ENCODE data around the gene EDARADD. TPM values are rescaled to one million over a fixed set of nuclear protein-coding genes. Genes with fewer than 3 reads are reported as not detected.

The EDARADD gene
- total RNA-seq, 4 donors from 2014 or later, result 0.42 to 1.2 (median 0.82) TPM

- 67 to 68% methylated on average over 10 of the region's 10 CpGs for WGBS, 2 donors
- no peak overlapping the region for H3K4me3 ChIP-seq
- DNase-seq (ENCODE audit: low spot score in 2 of 2), result no peak
- TF ChIP-seq EP300 (IDR thresholded peaks at IDR 0.05), result no peak
- TF ChIP-seq POLR2A (IDR thresholded peaks at IDR 0.05), result no peak
- TF ChIP-seq CTCF (IDR thresholded peaks at IDR 0.05), result no peak
- H3K36me3 ChIP-seq, result no peaks in the 10 kb centered on the region
- no peaks in the 10 kb centered on the region for H3K9me3 ChIP-seq
- no peak overlapping the region for H3K27ac ChIP-seq
- peaks cover 0 to 21% (median 6%) of the 10 kb centered on the region in 4 donors for H3K4me1 ChIP-seq
- H3K27me3 ChIP-seq, result peaks cover 0 to 37% of the 10 kb centered on the region in 2 donors
These were observed 4.5 kb downstream of the EDARADD start for GRCh38 chr1:236398538-236398937.

- Histone ChIP-seq H3K4me3 (no peak overlapping the region), H3K9me3 (no peaks in the 10 kb centered on the region), H3K36me3 (no peaks in the 10 kb centered on the region), H3K27ac (no peak overlapping the region), H3K27me3 (peaks cover 0 to 34% of the 10 kb centered on the region in 2 donors), H3K4me1 (peaks cover 0 to 11% (median 4%) of the 10 kb centered on the region in 4 donors)
- 42 to 49% methylated on average over 8 of the region's 8 CpGs for WGBS, 2 donors
- no peak for TF ChIP-seq POLR2A (IDR thresholded peaks at IDR 0.05)
- DNase-seq (ENCODE audit: low spot score in 2 of 2), result no peak
These were observed 6.0 kb downstream of the EDARADD start for GRCh38 chr1:236400061-236400603.

- TF ChIP-seq CTCF (IDR thresholded peaks at IDR 0.05) (no peak), POLR2A (IDR thresholded peaks at IDR 0.05) (no peak), EP300 (IDR thresholded peaks at IDR 0.05) (no peak)
- H3K9me3 ChIP-seq, result no peaks in the 10 kb centered on the region
- H3K27ac ChIP-seq, result no peak overlapping the region
- H3K4me1 ChIP-seq, result no peaks in the 10 kb centered on the region
- no peak overlapping the region for H3K4me3 ChIP-seq
- H3K27me3 ChIP-seq, result peaks cover 0 to 20% of the 10 kb centered on the region in 2 donors
- WGBS, 2 donors, result 91 to 93% methylated on average over 7 of the region's 7 CpGs
- DNase-seq (ENCODE audit: low spot score in 2 of 2), result no peak
- no peaks in the 10 kb centered on the region for H3K36me3 ChIP-seq
These were observed 7.6 kb downstream of the EDARADD start for GRCh38 chr1:236401698-236402097.

GRCh38 chr1:236403905-236404696 lies 10.0 kb downstream of the EDARADD start:
- no peak overlapping the region for H3K27ac ChIP-seq
- no peak for TF ChIP-seq CTCF (IDR thresholded peaks at IDR 0.05)
- TF ChIP-seq POLR2A (IDR thresholded peaks at IDR 0.05), result no peak
- TF ChIP-seq EP300 (IDR thresholded peaks at IDR 0.05), result no peak
- no peak overlapping the region for H3K4me3 ChIP-seq
- H3K4me1 ChIP-seq, result no peaks in the 10 kb centered on the region
- DNase-seq (ENCODE audit: low spot score in 2 of 2), result no peak
- 84 to 85% methylated on average over 18 of the region's 18 CpGs for WGBS, 2 donors
- no peaks in the 10 kb centered on the region for H3K36me3 ChIP-seq
- H3K27me3 ChIP-seq, result no peaks in the 10 kb centered on the region
- no peaks in the 10 kb centered on the region for H3K9me3 ChIP-seq

- Histone ChIP-seq H3K27me3 (no peaks in the 10 kb centered on the region), H3K4me1 (no peaks in the 10 kb centered on the region), H3K9me3 (no peaks in the 10 kb centered on the region), H3K4me3 (no peak overlapping the region), H3K36me3 (no peaks in the 10 kb centered on the region), H3K27ac (no peak overlapping the region)
- no peak for TF ChIP-seq EP300 (IDR thresholded peaks at IDR 0.05)
- TF ChIP-seq CTCF (IDR thresholded peaks at IDR 0.05), result no peak
- TF ChIP-seq POLR2A (IDR thresholded peaks at IDR 0.05), result no peak
- no peak for DNase-seq (ENCODE audit: low spot score in 2 of 2)
- WGBS, 2 donors, result 90 to 94% methylated on average over 5 of the region's 5 CpGs
These were observed 13.0 kb downstream of the EDARADD start for GRCh38 chr1:236407059-236407458.
